ENCODE data around the gene DHX57.

DHX57 gene

GRCh38 chr2:38823386-38823785 is 52.3 kb downstream of the DHX57 start:
- H3K36me3 ChIP-seq (replicated peaks): peaks cover 18% of the 10 kb centered on the region
- no peak overlapping the region for H3K4me3 ChIP-seq (ENCODE audit: low read depth, low read length)
- in situ Hi-C loops (cut with HindIII; ENCODE audit: low pct_ligation_motif_present, low sequenced_read_pairs): no loop called here
- no peak for DNase-seq
- TF ChIP-seq, protein P1, sequence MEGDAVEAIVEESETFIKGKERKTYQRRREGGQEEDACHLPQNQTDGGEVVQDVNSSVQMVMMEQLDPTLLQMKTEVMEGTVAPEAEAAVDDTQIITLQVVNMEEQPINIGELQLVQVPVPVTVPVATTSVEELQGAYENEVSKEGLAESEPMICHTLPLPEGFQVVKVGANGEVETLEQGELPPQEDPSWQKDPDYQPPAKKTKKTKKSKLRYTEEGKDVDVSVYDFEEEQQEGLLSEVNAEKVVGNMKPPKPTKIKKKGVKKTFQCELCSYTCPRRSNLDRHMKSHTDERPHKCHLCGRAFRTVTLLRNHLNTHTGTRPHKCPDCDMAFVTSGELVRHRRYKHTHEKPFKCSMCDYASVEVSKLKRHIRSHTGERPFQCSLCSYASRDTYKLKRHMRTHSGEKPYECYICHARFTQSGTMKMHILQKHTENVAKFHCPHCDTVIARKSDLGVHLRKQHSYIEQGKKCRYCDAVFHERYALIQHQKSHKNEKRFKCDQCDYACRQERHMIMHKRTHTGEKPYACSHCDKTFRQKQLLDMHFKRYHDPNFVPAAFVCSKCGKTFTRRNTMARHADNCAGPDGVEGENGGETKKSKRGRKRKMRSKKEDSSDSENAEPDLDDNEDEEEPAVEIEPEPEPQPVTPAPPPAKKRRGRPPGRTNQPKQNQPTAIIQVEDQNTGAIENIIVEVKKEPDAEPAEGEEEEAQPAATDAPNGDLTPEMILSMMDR (IDR thresholded peaks at IDR 0.05; ENCODE audit: low read depth, low read length, missing control alignments): no peak
- H3K27ac ChIP-seq: no peak overlapping the region
- H3K27me3 ChIP-seq (replicated peaks): no peaks in the 10 kb centered on the region

DNA sequence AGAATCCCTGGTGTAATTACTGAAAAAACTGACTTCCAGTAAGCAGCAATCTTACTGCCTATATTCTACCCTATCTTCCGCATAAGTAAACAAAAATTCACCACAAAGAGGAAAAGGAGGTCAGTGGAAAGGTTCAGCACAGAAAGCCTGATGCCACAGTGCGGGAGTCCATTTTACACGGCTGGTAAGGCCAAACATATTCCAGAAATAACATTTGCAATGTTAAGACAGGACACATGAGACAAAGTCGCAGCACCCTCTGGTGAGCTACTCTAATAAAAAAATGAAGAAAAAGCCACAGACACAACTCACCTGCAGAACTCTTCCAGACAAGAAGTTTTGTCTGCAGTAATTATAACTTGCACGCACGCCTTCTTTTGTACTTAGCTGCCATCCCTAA is 57.2 kb downstream of the DHX57 start:
- TF ChIP-seq, protein P1 (IDR thresholded peaks at IDR 0.05; ENCODE audit: low read depth, low read length, missing control alignments): no peak
- Histone ChIP-seq H3K27ac (no peak overlapping the region), H3K4me3 (ENCODE audit: low read depth, low read length) (no peak overlapping the region), H3K36me3 (replicated peaks) (peaks cover 14% of the 10 kb centered on the region), H3K27me3 (replicated peaks) (no peaks in the 10 kb centered on the region)
- in situ Hi-C loops (cut with HindIII; ENCODE audit: low pct_ligation_motif_present, low sequenced_read_pairs): no loop called here
- DNase-seq: no peak

GRCh38 chr2:38815936-38816335 is 59.8 kb downstream of the DHX57 start:
- no peaks in the 10 kb centered on the region for H3K27me3 ChIP-seq (replicated peaks)
- H3K4me3 ChIP-seq (ENCODE audit: low read depth, low read length): no peak overlapping the region
- no peak for DNase-seq
- no peak overlapping the region for H3K27ac ChIP-seq
- in situ Hi-C loops (cut with HindIII; ENCODE audit: low pct_ligation_motif_present, low sequenced_read_pairs): no loop called here
- TF ChIP-seq, protein P1 (IDR thresholded peaks at IDR 0.05; ENCODE audit: low read depth, low read length, missing control alignments): no peak
- H3K36me3 ChIP-seq (replicated peaks): peaks cover 20% of the 10 kb centered on the region

- no peak overlapping the region for H3K4me3 ChIP-seq (ENCODE audit: low read depth, low read length)
- no peak overlapping the region for H3K27ac ChIP-seq
- in situ Hi-C loops (cut with HindIII; ENCODE audit: low pct_ligation_motif_present, low sequenced_read_pairs): no loop called here
- no peak for DNase-seq
- H3K27me3 ChIP-seq (replicated peaks): no peaks in the 10 kb centered on the region
- H3K36me3 ChIP-seq (replicated peaks): peaks cover 15% of the 10 kb centered on the region
- TF ChIP-seq, protein P1 (IDR thresholded peaks at IDR 0.05; ENCODE audit: low read depth, low read length, missing control alignments): no peak
Measured at GRCh38 chr2:38810488-38810887, 65.2 kb downstream of the DHX57 start.

DNA sequence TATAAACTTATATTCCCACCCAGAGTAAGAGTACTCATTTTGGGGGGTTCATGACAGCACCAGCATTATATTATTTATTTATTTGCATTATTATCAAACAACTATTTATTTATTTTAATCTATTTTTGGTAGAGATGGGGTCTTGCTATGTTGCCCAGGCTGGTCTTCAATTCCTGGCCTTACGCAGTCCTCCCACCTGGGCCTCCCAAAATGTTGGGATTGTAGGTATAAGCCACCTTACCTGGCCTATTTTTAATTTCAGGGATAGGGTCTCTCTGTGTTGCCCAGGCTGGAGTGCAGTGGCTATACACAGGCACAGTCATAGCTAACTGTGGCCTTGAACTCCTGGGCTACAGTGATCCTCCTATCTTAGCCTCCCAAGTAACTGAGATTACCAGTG is 67.1 kb downstream of the DHX57 start:
- TF ChIP-seq, protein P1 (IDR thresholded peaks at IDR 0.05; ENCODE audit: low read depth, low read length, missing control alignments): no peak

DNA sequence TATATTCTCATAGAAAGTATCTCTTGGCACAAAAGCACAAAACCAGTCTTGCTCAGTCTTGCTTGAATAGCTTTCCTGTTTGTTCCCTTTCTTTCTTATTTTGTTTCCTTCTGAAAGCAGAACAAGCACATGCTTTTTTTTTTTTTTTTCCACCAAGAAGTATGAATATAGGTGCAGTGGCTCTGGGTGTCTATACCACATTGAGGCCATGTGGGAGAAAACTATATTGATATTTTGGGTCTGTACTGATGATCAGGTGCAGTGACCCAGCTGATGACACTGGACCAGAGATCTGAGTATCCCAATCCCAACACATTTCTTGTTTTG is 69.0 kb downstream of the DHX57 start:
- peaks cover 14% of the 10 kb centered on the region for H3K36me3 ChIP-seq (replicated peaks)
- H3K4me3 ChIP-seq (ENCODE audit: low read depth, low read length): no peak overlapping the region
- TF ChIP-seq, protein P1 (IDR thresholded peaks at IDR 0.05; ENCODE audit: low read depth, low read length, missing control alignments): no peak
- in situ Hi-C loops (cut with HindIII; ENCODE audit: low pct_ligation_motif_present, low sequenced_read_pairs): no loop called here
- no peak for DNase-seq
- H3K27ac ChIP-seq: no peak overlapping the region
- H3K27me3 ChIP-seq (replicated peaks): no peaks in the 10 kb centered on the region

More for the DNA sequence above, 67.1 kb downstream of the DHX57 start:
- H3K27ac ChIP-seq: no peak overlapping the region
- in situ Hi-C loops (cut with HindIII; ENCODE audit: low pct_ligation_motif_present, low sequenced_read_pairs): no loop called here
- H3K27me3 ChIP-seq (replicated peaks): no peaks in the 10 kb centered on the region
- peaks cover 17% of the 10 kb centered on the region for H3K36me3 ChIP-seq (replicated peaks)
- H3K4me3 ChIP-seq (ENCODE audit: low read depth, low read length): no peak overlapping the region
- DNase-seq: no peak

Data from brain microvascular endothelial cell (primary cell).